Keratinocyte (primary cell): ENCODE measurements around the gene KRT3. TPM values are rescaled to one million over a fixed set of nuclear protein-coding genes. Genes with fewer than 3 reads are reported as not detected.

ENCODE experiments used
- DNase-seq: peaks from one replicate; pipeline ENCODE4 v3.0.0-alpha.2; 2011; ENCODE audit warnings: low read depth, missing footprints, low spot score
- FAIRE-seq: peaks from 2 replicates; lab custom pipeline; 2011; peaks lifted over from hg19 to GRCh38; lab: Jason Lieb, UNC
- H2AFZ ChIP-seq: 2 replicates; pipeline ENCODE4 v1.6.0; 2012; ENCODE audit warnings: low read length, control low read depth, inconsistent platforms; ENCODE audit not compliant: control insufficient read depth
- H3K27ac ChIP-seq: 2 replicates; pipeline ENCODE4 v1.5.1; 2011; ENCODE audit warnings: low read length; ENCODE audit not compliant: control insufficient read depth, insufficient read depth
- H3K27me3 ChIP-seq: 3 replicates; pipeline ENCODE4 v1.6.0; 2011; ENCODE audit warnings: low read length; ENCODE audit not compliant: control insufficient read depth, insufficient read depth; ENCODE audit errors: extremely low read depth
- H3K36me3 ChIP-seq, 2 experiments: 2 replicates in 1 of 2; 3 replicates in 1 of 2; pipeline ENCODE4 v1.5.1; 2011; ENCODE audit warnings: low read length in 2 of 2, mild to moderate bottlenecking in 1 of 2; ENCODE audit not compliant: control insufficient read depth in 2 of 2, insufficient read depth in 2 of 2; ENCODE audit errors: extremely low read depth in 1 of 2
- H3K4me1 ChIP-seq: 3 replicates; pipeline ENCODE4 v1.5.1; 2011; ENCODE audit warnings: low read length; ENCODE audit not compliant: control insufficient read depth, insufficient read depth; ENCODE audit errors: extremely low read depth
- H3K4me2 ChIP-seq: 3 replicates; pipeline ENCODE4 v1.6.0; 2011; ENCODE audit warnings: low read depth, low read length; ENCODE audit not compliant: control insufficient read depth, insufficient read depth; ENCODE audit errors: extremely low read depth
- H3K4me3 ChIP-seq, 3 experiments: fragments of 200-600 bp in 1 of 3; sonication (generic) in 1 of 3; 2 replicates in 2 of 3; 3 replicates in 1 of 3; pipeline ENCODE4 v1.5.1; 2011 to 2016; ENCODE audit warnings: low read length in 3 of 3, mild to moderate bottlenecking in 3 of 3, control low read depth in 2 of 3, inconsistent platforms in 1 of 3, low read depth in 1 of 3, mixed read lengths in 1 of 3, mixed run types in 1 of 3, moderate library complexity in 1 of 3; ENCODE audit not compliant: control insufficient read depth in 2 of 3, insufficient read depth in 2 of 3; ENCODE audit errors: extremely low read depth in 1 of 3
- H3K79me2 ChIP-seq: 2 replicates; pipeline ENCODE4 v1.6.0; 2012; ENCODE audit warnings: low read length; ENCODE audit not compliant: control insufficient read depth, insufficient read depth
- H3K9ac ChIP-seq: 3 replicates; pipeline ENCODE4 v1.6.0; 2011; ENCODE audit warnings: low read length; ENCODE audit not compliant: control insufficient read depth, insufficient read depth; ENCODE audit errors: extremely low read depth
- H3K9me1 ChIP-seq: 3 replicates; pipeline ENCODE4 v1.6.0; 2011; ENCODE audit warnings: low read length; ENCODE audit not compliant: control insufficient read depth, insufficient read depth; ENCODE audit errors: extremely low read depth
- H3K9me3 ChIP-seq: 2 replicates; pipeline ENCODE4 v1.5.1; 2012; ENCODE audit warnings: low read depth, low read length; ENCODE audit not compliant: control insufficient read depth
- H4K20me1 ChIP-seq: 3 replicates; pipeline ENCODE4 v1.6.0; 2011; ENCODE audit warnings: low read length; ENCODE audit not compliant: control insufficient read depth, insufficient read depth; ENCODE audit errors: extremely low read depth
- EZH2 ChIP-seq: IDR thresholded peaks from one replicate; pipeline ENCODE4 v1.6.1; 2012; ENCODE audit warnings: inconsistent platforms, mild to moderate bottlenecking, low read length, moderate library complexity
- dilution Hi-C: fragments of 300-500 bp; cut with MboI; formaldehyde crosslinking; loops from one replicate; pipeline ENCODE4 v1.7.0; 2020; ENCODE audit warnings: low sequenced_read_pairs; ENCODE audit not compliant: extremely low pct_ligation_motif_present
- polyA plus RNA-seq, 5 experiments: library from polyadenylated mRNA; depleted of rRNA in 3 of 5; stranded (reverse) in 3 of 5; stranded (forward) in 1 of 5; unstranded in 1 of 5; fragments of >200 nt; gene quantifications; 1 replicate in 1 of 5; 2 replicates in 3 of 5; 3 replicates in 1 of 5; pipeline versions ENCODE4 v1.2.1 to v1.2.3, GENCODE V29; 2011 to 2012; ENCODE audit warnings: missing spikeins in 2 of 5, low read depth in 1 of 5, low replicate concordance in 1 of 5
- TF ChIP-seq, protein P1 (sequence below), 3 experiments: IDR thresholded peaks in 1 of 3; conservative IDR thresholded peaks in 1 of 3; optimal IDR thresholded peaks in 1 of 3; 2 replicates in 2 of 3; 3 replicates in 1 of 3; pipeline versions ENCODE3 to v1.5.1; 2011; ENCODE audit warnings: low read length in 3 of 3, mild to moderate bottlenecking in 3 of 3, moderate library complexity in 2 of 3, control low read depth in 1 of 3, inconsistent platforms in 1 of 3; ENCODE audit not compliant: insufficient read depth in 2 of 3; ENCODE audit errors: extremely low read depth in 1 of 3

The KRT3 gene
- polyA plus RNA-seq, 1 donor (not counting 4 experiments of a cell fraction or from before 2014, with no cell fraction given), result 0.29 TPM

DNA sequence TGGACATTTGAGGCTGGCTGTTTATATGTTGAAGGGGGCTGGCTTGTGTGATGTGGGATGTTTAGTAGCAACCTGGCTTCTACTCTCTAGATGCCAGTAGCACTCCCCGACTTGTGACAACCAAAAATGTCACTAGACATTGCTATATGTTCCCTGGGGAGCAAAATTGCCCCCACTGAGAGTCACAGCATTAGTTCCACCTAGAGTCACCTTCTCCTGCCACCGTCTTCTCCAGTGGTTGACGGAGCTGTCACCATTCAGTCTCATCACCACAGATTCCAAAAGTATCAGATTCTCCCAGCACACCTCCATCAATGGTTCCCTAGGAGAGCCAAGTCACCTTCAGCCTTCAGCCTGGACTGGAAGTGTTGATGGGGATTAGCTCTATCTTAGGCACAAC, 11.0 kb downstream of the KRT3 start:
- TF ChIP-seq, protein P1, sequence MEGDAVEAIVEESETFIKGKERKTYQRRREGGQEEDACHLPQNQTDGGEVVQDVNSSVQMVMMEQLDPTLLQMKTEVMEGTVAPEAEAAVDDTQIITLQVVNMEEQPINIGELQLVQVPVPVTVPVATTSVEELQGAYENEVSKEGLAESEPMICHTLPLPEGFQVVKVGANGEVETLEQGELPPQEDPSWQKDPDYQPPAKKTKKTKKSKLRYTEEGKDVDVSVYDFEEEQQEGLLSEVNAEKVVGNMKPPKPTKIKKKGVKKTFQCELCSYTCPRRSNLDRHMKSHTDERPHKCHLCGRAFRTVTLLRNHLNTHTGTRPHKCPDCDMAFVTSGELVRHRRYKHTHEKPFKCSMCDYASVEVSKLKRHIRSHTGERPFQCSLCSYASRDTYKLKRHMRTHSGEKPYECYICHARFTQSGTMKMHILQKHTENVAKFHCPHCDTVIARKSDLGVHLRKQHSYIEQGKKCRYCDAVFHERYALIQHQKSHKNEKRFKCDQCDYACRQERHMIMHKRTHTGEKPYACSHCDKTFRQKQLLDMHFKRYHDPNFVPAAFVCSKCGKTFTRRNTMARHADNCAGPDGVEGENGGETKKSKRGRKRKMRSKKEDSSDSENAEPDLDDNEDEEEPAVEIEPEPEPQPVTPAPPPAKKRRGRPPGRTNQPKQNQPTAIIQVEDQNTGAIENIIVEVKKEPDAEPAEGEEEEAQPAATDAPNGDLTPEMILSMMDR (optimal IDR thresholded peaks at IDR 0.05 in 1 of 3, IDR thresholded peaks at IDR 0.05 in 1 of 3, conservative IDR thresholded peaks at IDR 0.05 in 1 of 3; ENCODE audit: extremely low read depth in 1 of 3, insufficient read depth in 2 of 3, low read length in 3 of 3), result no peak
- no peak for TF ChIP-seq EZH2
- Histone ChIP-seq H2AFZ (no peak overlapping the region), H4K20me1 (no peaks in the 10 kb centered on the region), H3K9ac (no peak overlapping the region), H3K4me1 (no peaks in the 10 kb centered on the region), H3K27ac (no peak overlapping the region), H3K4me3 (no peak overlapping the region), H3K27me3 (peaks cover 48% of the 10 kb centered on the region), H3K9me3 (no peaks in the 10 kb centered on the region), H3K79me2 (no peaks in the 10 kb centered on the region), H3K36me3 (no peaks in the 10 kb centered on the region), H3K4me2 (no peak overlapping the region), H3K9me1 (no peaks in the 10 kb centered on the region)
- dilution Hi-C loops, result no loop called here
- no peak for DNase-seq
- no peak for FAIRE-seq

DNA sequence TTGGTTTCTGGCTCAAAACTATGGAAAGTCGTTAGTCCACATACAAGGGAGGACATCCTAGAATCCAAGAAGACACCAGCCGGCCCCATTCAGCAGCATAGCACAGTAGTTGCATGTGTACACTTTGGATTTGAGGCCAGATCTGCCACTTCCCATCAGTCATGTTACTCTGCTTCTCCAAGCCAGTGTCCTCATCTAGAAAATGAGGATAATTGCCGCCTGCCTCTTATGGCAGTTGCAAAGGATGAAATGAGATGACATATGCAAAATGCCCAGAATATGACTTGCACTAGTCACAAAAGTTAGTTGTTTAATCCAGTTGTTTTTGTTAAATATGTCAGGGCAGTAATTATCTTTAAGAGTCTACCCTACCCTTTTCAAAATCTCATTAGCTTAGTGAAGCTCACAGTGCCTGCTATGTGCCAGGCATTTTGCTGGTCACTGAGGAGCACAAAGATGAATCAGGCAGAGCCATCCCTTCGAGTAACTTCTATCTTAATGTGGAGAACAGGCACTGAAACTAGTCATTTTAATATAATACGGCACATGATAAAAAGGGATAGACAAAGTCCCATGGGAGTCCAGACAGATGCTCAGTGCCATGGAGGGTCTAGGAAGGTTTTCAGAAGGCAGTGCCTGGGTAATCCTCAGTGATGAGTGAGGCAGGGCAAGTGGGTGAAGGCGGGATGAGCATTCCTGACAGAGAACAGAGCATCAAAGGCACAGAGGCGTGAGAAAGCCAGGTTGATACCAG, 12.2 kb downstream of the KRT3 start:
- H2AFZ ChIP-seq, result no peak overlapping the region
- H3K9me3 ChIP-seq, result no peaks in the 10 kb centered on the region
- H3K27me3 ChIP-seq, result peaks cover 39% of the 10 kb centered on the region
- no peak for FAIRE-seq
- dilution Hi-C loops, result no loop called here
- no peaks in the 10 kb centered on the region for H3K9me1 ChIP-seq
- no peaks in the 10 kb centered on the region for H3K36me3 ChIP-seq
- H4K20me1 ChIP-seq, result no peaks in the 10 kb centered on the region
- H3K4me3 ChIP-seq, result no peak overlapping the region
- H3K27ac ChIP-seq, result no peak overlapping the region
- H3K4me1 ChIP-seq, result no peaks in the 10 kb centered on the region
- H3K9ac ChIP-seq, result no peak overlapping the region
- TF ChIP-seq, protein P1 (optimal IDR thresholded peaks at IDR 0.05 in 1 of 3, IDR thresholded peaks at IDR 0.05 in 1 of 3, conservative IDR thresholded peaks at IDR 0.05 in 1 of 3; ENCODE audit: extremely low read depth in 1 of 3, insufficient read depth in 2 of 3, low read length in 3 of 3), result no peak
- TF ChIP-seq EZH2, result no peak
- DNase-seq, result no peak
- H3K79me2 ChIP-seq, result no peaks in the 10 kb centered on the region
- H3K4me2 ChIP-seq, result no peak overlapping the region
